ENCODE measurements around the gene RALGPS1. TPM values are rescaled to one million over a fixed set of nuclear protein-coding genes. Genes with fewer than 3 reads are reported as not detected.

The RALGPS1 gene
- total and polyA plus RNA-seq, 8 donors = 5.8 to 12.7 (median 9.3) TPM

- intact Hi-C loops (cut with DNase I) = no loop called here
- no peak overlapping the region for H3K27ac ChIP-seq
- no peak for TF ChIP-seq CTCF (IDR thresholded peaks at IDR 0.05)
- H3K9me3 ChIP-seq = no peaks in the 10 kb centered on the region
- no peaks in the 10 kb centered on the region for H3K27me3 ChIP-seq
- no peaks in the 10 kb centered on the region for H3K36me3 ChIP-seq
- DNase-seq (no peak), ATAC-seq (peak in 1 of 4 donors; percentile 32), FAIRE-seq (no peak)
- no peak overlapping the region for H3K4me3 ChIP-seq
- 96 to 98% methylated on average over 9 of the region's 9 CpGs for WGBS, 2 donors
- H3K4me1 ChIP-seq = peaks cover 0 to 7% (median 0%) of the 10 kb centered on the region in 3 donors
Observed at GRCh38 chr9:127066060-127066850, 151.7 kb downstream of the RALGPS1 start.

- H3K36me3 ChIP-seq = no peaks in the 10 kb centered on the region
- no peak overlapping the region for H3K27ac ChIP-seq
- peaks cover 0 to 7% (median 0%) of the 10 kb centered on the region in 3 donors for H3K4me1 ChIP-seq
- intact Hi-C loops (cut with DNase I) = no loop called here
- 55 to 56% methylated on average over 2 of the region's 2 CpGs for WGBS, 2 donors
- ATAC-seq (peak; percentile 46 to 70 (median 64)), DNase-seq (no peak), FAIRE-seq (no peak)
- no peak overlapping the region for H3K4me3 ChIP-seq
- H3K27me3 ChIP-seq = no peaks in the 10 kb centered on the region
- H3K9me3 ChIP-seq = no peaks in the 10 kb centered on the region
- no peak for TF ChIP-seq CTCF (IDR thresholded peaks at IDR 0.05)
Observed at GRCh38 chr9:127066851-127067136, 152.2 kb downstream of the RALGPS1 start.

GRCh38 chr9:127067603-127068220, 153.1 kb downstream of the RALGPS1 start:
- 84 to 88% methylated on average over 5 of the region's 5 CpGs for WGBS, 2 donors
- no peaks in the 10 kb centered on the region for H3K27me3 ChIP-seq
- H3K9me3 ChIP-seq = no peaks in the 10 kb centered on the region
- FAIRE-seq (no peak), ATAC-seq (no peak), DNase-seq (no peak)
- no peak overlapping the region for H3K27ac ChIP-seq
- TF ChIP-seq CTCF (IDR thresholded peaks at IDR 0.05) = no peak
- no peaks in the 10 kb centered on the region for H3K36me3 ChIP-seq
- peaks cover 0 to 7% (median 0%) of the 10 kb centered on the region in 3 donors for H3K4me1 ChIP-seq
- intact Hi-C loops (cut with DNase I) = no loop called here
- H3K4me3 ChIP-seq = no peak overlapping the region

- Histone ChIP-seq H3K27ac (no peak overlapping the region), H3K4me1 (peaks cover 4 to 8% (median 5%) of the 10 kb centered on the region in 3 donors), H3K36me3 (no peaks in the 10 kb centered on the region), H3K9me3 (no peaks in the 10 kb centered on the region), H3K4me3 (no peak overlapping the region), H3K27me3 (no peaks in the 10 kb centered on the region)
- 91 to 92% methylated on average over 4 of the region's 4 CpGs for WGBS, 2 donors
- no peak for TF ChIP-seq CTCF (IDR thresholded peaks at IDR 0.05)
- FAIRE-seq (no peak), DNase-seq (no peak), ATAC-seq (peak in 2 of 4 donors; percentile 38 to 46)
- intact Hi-C loops (cut with DNase I) = no loop called here
Observed at GRCh38 chr9:127074561-127075548, 160.3 kb downstream of the RALGPS1 start.
